HEK293 (cell line): ENCODE data around the gene A4GALT.
"Not testable (repeated sequence)": the region's sequence is repeated elsewhere in the genome, so short reads cannot be mapped to it uniquely, and the experiment has no call there.

Source experiments
- MZF1 ChIP-seq: fragments of 450-650 bp; formaldehyde crosslinking; IDR thresholded peaks from 2 replicates; pipeline ENCODE4 v1.5.1; 2017; ENCODE audit warnings: missing biosample characterization, missing genetic modification characterization, borderline replicate concordance
- PBX3 ChIP-seq: sonication (generic); formaldehyde crosslinking; IDR thresholded peaks from 2 replicates; pipeline ENCODE4 v1.8.1; 2022; ENCODE audit warnings: mild to moderate bottlenecking, moderate library complexity, missing genetic modification reagents
- TCF7L2 ChIP-seq: IDR thresholded peaks from 2 replicates; pipeline ENCODE4 v1.6.1; 2011; ENCODE audit warnings: low read depth, mild to moderate bottlenecking, inconsistent platforms, low read length, moderate library complexity, borderline replicate concordance
- YY1 ChIP-seq: fragments of 450-650 bp; formaldehyde crosslinking; IDR thresholded peaks from 2 replicates; pipeline ENCODE4 v1.5.1; 2018; ENCODE audit warnings: missing biosample characterization, missing genetic modification characterization
- ZBTB11 ChIP-seq: fragments of 450-650 bp; formaldehyde crosslinking; conservative IDR thresholded peaks from 2 replicates; pipeline ENCODE4 v1.5.1; 2016; ENCODE audit warnings: low read depth, missing biosample characterization, missing genetic modification characterization
- ZNF121 ChIP-seq: fragments of 450-650 bp; formaldehyde crosslinking; IDR thresholded peaks from 2 replicates; pipeline ENCODE4 v1.5.1; 2016; ENCODE audit warnings: missing biosample characterization, missing genetic modification characterization
- ZNF138 ChIP-seq: fragments of 450-650 bp; formaldehyde crosslinking; IDR thresholded peaks from 2 replicates; pipeline ENCODE4 v1.5.1; 2016; ENCODE audit warnings: missing biosample characterization, missing genetic modification characterization, borderline replicate concordance
- ZNF24 ChIP-seq: fragments of 450-650 bp; formaldehyde crosslinking; IDR thresholded peaks from 2 replicates; pipeline ENCODE4 v1.5.1; 2016; ENCODE audit warnings: missing biosample characterization, missing genetic modification characterization
- ZNF311 ChIP-seq: fragments of 450-650 bp; formaldehyde crosslinking; IDR thresholded peaks from 2 replicates; pipeline ENCODE4 v1.5.1; 2017; ENCODE audit warnings: missing biosample characterization, missing genetic modification characterization, borderline replicate concordance
- ZNF423 ChIP-seq: fragments of 450-650 bp; formaldehyde crosslinking; IDR thresholded peaks from 2 replicates; pipeline ENCODE4 v1.5.1; 2016; ENCODE audit warnings: missing biosample characterization, missing genetic modification characterization
- ZNF560 ChIP-seq: fragments of 450-650 bp; formaldehyde crosslinking; IDR thresholded peaks from 2 replicates; pipeline ENCODE4 v1.5.1; 2017; ENCODE audit warnings: missing biosample characterization, missing genetic modification characterization, borderline replicate concordance
- ZNF624 ChIP-seq: fragments of 450-650 bp; formaldehyde crosslinking; IDR thresholded peaks from 2 replicates; pipeline ENCODE4 v1.5.1; 2017; ENCODE audit warnings: missing biosample characterization, missing genetic modification characterization
- ZNF792 ChIP-seq: fragments of 450-650 bp; formaldehyde crosslinking; IDR thresholded peaks from 2 replicates; pipeline ENCODE4 v1.5.1; 2016; ENCODE audit warnings: missing biosample characterization, missing genetic modification characterization
- TF ChIP-seq, protein P1 (sequence below): fragments of 450-650 bp; formaldehyde crosslinking; IDR thresholded peaks from 2 replicates; pipeline ENCODE4 v1.5.1; 2016; ENCODE audit warnings: missing biosample characterization, missing genetic modification characterization

DNA sequence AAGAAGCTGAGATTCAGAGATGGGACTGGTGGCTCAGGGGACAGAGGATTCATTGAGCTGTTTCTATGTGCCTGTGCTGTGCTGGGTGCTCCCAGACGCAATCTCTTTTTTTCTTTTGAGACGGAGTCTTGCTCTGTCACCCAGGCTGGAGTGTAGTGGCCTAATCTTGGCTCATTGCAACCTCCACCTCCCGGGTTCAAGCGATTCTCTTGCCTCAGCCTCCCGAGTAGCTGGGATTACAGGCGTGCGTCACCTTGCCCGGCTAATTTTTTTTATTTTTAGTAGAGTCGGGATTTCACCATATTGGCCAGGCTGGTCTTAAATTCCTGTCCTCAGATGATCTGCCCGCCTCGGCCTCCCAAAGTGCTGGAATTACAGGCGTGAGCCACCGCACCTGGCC, 47.6 kb downstream of the A4GALT start:
- not testable (repeated sequence) for TF ChIP-seq TCF7L2; ZNF311 (tag by site-specific recombination); ZNF138; ZNF792 (tag by site-specific recombination); YY1; ZNF121 (tag by site-specific recombination); MZF1; ZNF560 (tag by site-specific recombination); ZNF624 (tag by site-specific recombination); PBX3 (CRISPR knock-in tag); ZNF24 (tag by site-specific recombination); ZBTB11; ZNF423 (tag by site-specific recombination)
- TF ChIP-seq, protein P1, sequence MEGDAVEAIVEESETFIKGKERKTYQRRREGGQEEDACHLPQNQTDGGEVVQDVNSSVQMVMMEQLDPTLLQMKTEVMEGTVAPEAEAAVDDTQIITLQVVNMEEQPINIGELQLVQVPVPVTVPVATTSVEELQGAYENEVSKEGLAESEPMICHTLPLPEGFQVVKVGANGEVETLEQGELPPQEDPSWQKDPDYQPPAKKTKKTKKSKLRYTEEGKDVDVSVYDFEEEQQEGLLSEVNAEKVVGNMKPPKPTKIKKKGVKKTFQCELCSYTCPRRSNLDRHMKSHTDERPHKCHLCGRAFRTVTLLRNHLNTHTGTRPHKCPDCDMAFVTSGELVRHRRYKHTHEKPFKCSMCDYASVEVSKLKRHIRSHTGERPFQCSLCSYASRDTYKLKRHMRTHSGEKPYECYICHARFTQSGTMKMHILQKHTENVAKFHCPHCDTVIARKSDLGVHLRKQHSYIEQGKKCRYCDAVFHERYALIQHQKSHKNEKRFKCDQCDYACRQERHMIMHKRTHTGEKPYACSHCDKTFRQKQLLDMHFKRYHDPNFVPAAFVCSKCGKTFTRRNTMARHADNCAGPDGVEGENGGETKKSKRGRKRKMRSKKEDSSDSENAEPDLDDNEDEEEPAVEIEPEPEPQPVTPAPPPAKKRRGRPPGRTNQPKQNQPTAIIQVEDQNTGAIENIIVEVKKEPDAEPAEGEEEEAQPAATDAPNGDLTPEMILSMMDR (tag by site-specific recombination) = not testable (repeated sequence)
